ENCODE measurements around the gene CUEDC2.

CUEDC2 gene

GRCh38 chr10:102424916-102425315 lies 7.5 kb downstream of the CUEDC2 start:
- no peak for DNase-seq (ENCODE audit: low spot score)

GRCh38 chr10:102424145-102424544 lies 8.2 kb downstream of the CUEDC2 start:
- no peak for DNase-seq (ENCODE audit: low spot score)

GRCh38 chr10:102423372-102423968 lies 8.9 kb downstream of the CUEDC2 start:
- DNase-seq (ENCODE audit: low spot score): no peak

GRCh38 chr10:102422545-102423129 lies 9.7 kb downstream of the CUEDC2 start:
- DNase-seq (ENCODE audit: low spot score): peak; percentile 85

GRCh38 chr10:102421757-102422512 lies 10.4 kb downstream of the CUEDC2 start:
- no peak for DNase-seq (ENCODE audit: low spot score)

GRCh38 chr10:102421507-102421756 lies 10.9 kb downstream of the CUEDC2 start:
- no peak for DNase-seq (ENCODE audit: low spot score)

- peak; percentile 98 for DNase-seq (ENCODE audit: low spot score)
Measured at GRCh38 chr10:102420714-102421506, 11.5 kb downstream of the CUEDC2 start, which contains the start of gene FBXL15. FBXL15 (plus strand) TSS chr10:102420836; CDS start chr10:102421130, 294 bp downstream.

GRCh38 chr10:102420181-102420713 lies 12.1 kb downstream of the CUEDC2 start:
- DNase-seq (ENCODE audit: low spot score): no peak

GRCh38 chr10:102419269-102420180 lies 12.8 kb downstream of the CUEDC2 start:
- DNase-seq (ENCODE audit: low spot score): peak; percentile 83

GRCh38 chr10:102418622-102419268 lies 13.6 kb downstream of the CUEDC2 start, which contains the start of gene PSD:
PSD (minus strand) TSS chr10:102418785; CDS start chr10:102417038, 1,747 bp downstream.
- DNase-seq (ENCODE audit: low spot score): no peak

- no peak for DNase-seq (ENCODE audit: low spot score)
Measured at GRCh38 chr10:102416695-102417094, 15.7 kb downstream of the CUEDC2 start.

GRCh38 chr10:102416283-102416682 lies 16.1 kb downstream of the CUEDC2 start:
- DNase-seq (ENCODE audit: low spot score): no peak

GRCh38 chr10:102414749-102415148 lies 17.6 kb downstream of the CUEDC2 start:
- DNase-seq (ENCODE audit: low spot score): no peak

GRCh38 chr10:102413806-102414561 lies 18.4 kb downstream of the CUEDC2 start:
- no peak for DNase-seq (ENCODE audit: low spot score)

- no peak for DNase-seq (ENCODE audit: low spot score)
Measured at GRCh38 chr10:102413053-102413705, 19.2 kb downstream of the CUEDC2 start.

GRCh38 chr10:102412293-102412692 lies 20.1 kb downstream of the CUEDC2 start:
- no peak for DNase-seq (ENCODE audit: low spot score)

GRCh38 chr10:102411341-102412255 lies 20.8 kb downstream of the CUEDC2 start:
- DNase-seq (ENCODE audit: low spot score): no peak

GRCh38 chr10:102410429-102411073 lies 21.8 kb downstream of the CUEDC2 start:
- no peak for DNase-seq (ENCODE audit: low spot score)
